ENCODE results near the gene ZNF217.
"Not testable (repeated sequence)": the region's sequence is repeated elsewhere in the genome, so short reads cannot be mapped to it uniquely, and the experiment has no call there.

ZNF217 gene

DNA sequence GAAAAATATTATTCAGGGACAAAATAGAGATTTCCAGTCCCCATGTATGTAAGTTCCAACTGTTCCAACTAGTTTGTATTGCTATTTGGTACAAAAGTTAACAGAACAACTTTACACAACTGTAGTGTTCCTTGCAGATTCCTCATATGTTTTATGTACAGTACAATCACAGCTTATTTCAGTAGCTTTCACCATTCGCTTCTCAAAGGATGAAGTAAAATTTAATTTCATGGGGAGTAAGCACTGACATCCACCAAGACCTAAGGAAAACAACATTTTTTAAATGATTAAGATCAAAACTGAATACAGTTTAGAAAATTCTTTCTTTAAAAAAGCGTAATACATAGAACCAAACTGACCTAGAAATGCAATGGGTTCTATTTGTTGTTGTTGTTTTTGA lies 24.6 kb downstream of the ZNF217 start:
- DNase-seq (ENCODE audit: low read depth): no peak

DNA sequence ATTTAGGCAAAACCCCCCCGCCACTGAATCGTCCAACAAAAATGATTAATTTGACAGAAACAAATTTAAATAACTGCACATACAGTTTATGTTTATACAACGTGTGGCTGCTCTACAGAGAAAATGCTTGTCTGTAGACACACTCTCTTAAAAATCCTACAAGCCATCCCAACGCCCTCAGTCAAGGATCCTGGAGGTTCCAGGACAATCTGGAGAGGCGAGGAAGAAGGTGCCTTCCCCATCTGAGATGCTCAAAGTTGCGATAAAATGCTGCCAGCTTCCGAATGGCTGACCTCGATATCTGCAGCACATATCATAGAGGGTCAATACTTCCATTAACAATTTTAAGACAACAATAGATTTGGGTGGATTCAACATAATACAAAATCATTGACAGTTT lies 25.3 kb downstream of the ZNF217 start:
- no peak for DNase-seq (ENCODE audit: low read depth)

DNA sequence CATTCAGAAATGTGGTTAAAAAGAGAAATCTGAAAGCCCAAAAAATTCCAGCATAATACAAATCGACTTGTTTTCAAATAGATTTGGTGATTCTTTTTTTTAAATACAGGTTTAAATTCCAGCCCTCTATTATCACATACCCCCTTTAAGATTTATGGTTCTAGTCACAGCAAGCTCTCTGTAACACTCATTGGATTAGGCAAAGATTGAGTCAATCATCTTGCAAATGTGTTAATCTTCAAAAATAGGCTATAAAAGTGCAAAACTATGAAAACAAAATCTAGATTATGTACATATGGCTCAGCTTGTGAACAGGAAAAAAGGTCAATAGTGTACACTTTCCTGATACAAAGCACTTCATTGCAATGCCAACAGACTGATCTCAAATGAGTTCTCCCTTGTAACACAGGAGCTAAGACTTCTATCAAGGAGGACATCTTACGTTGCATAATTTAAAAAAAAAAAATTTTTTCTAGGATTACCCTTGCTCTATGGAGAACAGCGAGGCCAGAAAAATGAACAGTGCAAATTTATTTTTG lies 26.2 kb downstream of the ZNF217 start:
- DNase-seq (ENCODE audit: low read depth): no peak

DNA sequence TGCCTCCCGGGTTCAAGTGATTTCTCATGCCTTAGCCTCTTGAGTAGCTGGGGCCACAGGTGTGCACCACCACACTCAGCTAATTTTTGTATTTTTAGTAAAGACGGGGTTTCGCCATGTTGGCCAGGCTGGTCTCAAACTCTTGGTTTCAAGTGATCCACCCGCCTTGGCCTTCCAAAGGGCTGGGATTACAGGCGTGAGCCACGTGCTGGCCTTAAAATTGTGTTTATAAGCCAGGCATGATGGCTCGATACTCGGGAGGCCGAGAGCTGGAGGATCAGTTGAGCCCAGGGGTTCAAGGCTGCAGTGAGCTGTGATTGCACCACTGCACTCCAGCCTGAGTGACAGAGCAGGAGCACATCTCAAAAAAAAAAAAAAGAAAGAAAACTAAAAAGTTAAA lies 27.0 kb downstream of the ZNF217 start:
- DNase-seq (ENCODE audit: low read depth): not testable (repeated sequence)

DNA sequence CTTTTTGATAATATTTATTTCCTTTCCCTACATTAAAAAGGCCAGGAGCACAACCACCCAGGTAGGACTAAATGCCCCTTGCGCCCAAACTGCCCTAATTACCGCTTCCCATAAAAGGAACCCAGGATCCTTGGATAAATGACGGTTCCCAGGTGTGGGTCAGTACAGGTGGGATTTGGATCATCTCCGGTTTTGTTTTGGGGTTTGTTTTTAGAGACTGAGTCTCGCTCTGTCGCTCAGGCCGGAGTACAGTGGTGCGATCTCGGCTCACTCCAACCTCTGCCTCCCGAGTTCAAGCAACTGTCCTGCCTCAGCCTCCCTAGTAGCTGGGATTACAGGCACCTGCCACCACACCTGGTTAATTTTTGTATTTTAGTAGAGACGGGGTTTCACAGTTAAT lies 28.4 kb downstream of the ZNF217 start:
- DNase-seq (ENCODE audit: low read depth): no peak

DNA sequence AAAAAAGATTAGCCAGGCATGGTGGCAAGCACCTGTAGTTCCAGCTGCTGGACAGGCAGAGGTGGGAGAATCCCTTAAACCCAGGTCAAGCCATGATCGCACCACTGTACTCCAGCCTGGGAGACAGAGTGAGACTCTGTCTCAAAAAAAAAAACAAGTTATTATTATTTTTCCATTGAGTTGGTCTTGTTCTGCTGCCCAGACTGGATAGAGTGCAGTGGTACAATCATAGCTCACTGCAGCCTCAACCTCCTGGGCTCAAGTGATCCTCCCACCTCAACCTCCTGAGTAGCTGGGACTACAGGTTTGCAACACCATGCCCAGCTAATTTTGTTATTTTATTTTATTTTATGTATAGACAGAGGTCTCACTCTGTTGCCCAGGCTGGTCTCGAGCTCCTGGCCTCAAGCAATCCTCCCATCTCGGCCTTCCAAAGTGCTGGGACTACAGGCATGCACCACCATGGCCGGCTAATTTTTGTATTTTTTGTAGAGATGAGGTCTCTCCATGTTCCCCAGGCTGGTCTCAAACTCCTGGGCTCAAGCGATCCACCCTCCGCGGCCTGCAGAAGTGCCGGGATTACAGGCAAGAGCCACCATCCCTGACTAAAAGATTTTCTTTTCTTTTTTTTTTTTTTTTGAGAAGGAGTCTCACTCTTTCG lies 31.4 kb downstream of the ZNF217 start:
- DNase-seq (ENCODE audit: low read depth): not testable (repeated sequence)

DNA sequence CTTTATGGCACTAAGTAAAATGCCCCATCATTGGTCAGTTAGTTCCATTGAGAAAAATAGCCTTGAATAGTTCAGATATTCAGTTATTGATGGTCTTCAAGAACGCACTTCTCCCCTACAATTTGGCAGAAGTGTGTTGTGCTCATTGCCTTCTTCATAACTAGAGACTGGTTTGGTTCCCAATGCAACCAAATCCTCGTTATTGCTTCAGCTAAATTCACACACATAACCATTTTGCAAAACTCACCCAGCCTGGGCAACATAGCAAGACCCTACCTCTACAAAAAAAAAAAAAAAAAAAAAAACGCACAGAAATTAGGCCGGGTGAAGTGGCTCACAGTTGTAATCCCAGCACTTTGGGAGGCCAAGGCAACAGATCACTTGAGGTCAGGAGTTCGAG lies 32.1 kb downstream of the ZNF217 start:
- no peak for DNase-seq (ENCODE audit: low read depth)

DNA sequence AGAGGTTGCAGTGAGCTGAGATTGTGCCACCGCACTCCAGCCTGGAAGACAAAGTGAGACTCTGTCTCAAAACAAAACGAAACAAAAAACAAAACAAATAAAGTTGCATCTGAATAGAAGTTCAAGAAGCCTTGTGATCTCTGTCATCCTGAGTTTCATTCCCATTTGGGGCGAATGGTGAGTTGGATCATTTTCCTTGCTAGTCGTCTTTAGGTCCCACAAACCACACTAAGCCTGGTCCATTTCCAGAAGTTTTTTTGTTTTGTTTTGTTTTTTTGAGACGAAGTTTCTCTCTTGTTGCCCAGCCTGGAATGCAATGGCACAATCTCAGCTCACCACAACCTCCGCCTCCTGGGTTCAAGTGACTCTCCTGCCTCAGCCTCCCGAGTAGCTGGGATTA lies 33.8 kb downstream of the ZNF217 start:
- no peak for DNase-seq (ENCODE audit: low read depth)

DNA sequence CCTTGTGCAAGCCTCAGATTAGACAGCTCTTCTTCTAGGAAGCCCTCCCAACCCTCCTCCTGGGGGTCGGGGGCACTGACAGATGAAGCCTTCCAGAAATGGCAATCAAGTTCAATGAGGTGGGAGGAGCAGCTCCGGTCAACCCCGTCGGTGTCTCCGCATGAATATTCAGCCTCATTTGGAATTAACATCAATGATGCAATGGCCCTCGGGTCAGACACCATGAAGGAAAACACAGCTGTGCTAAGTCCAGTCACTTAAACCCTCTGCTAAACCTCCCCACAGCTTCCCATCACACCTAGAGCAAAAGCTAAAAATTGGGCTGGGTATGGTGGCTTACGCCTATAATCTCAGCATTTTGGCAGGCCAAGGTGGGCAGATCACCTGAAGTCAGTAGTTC lies 36.5 kb downstream of the ZNF217 start:
- DNase-seq (ENCODE audit: low read depth): no peak

DNA sequence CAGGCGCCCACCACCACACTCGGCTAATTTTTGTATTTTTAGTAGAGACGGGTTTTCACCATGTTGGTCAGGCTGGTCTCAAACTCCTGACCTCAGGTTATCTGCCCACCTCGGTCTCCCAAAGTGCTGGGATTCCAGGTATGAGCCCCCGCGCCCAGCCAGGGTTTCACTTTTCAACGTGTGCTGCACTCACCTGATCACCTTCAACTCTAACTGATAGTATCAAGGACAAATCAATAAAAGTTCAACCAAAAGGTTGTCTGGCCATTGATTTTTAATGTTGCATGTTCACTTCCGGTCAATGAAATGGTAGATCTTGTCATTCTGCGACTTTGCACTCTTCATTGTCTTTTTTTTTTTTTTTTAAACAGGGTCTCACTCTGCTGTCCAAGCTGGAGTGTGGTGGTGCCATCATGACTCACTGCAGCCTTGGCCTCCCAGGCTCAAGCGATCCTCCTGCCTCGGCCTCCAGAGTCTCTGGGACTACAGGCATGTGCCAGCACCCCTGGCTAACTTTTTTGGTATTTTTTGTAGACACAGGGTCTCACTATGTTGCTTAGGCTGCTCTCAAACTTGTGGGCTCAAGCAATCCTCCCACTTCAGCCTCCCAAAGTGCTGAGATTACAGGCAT lies 37.3 kb downstream of the ZNF217 start:
- DNase-seq (ENCODE audit: low read depth): no peak

DNA sequence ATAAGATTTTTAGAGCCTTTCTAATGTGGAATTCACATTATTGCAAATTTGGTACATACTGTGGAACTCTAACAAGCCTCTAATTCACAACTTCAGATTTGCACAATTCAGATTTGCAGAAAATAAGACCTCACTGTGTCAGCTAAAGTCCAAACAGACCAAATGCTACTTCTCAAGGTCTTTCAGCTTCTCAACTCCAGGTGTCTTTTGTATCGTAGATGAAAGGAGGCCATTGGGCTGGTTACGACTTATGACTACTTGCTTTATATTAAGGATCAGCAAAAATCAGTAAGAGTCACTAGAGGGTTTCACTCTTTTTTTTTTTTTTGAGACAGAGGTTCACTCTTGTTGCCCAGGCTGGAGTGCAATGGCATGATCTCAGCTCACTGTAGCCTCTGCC lies 37.8 kb downstream of the ZNF217 start:
- no peak for DNase-seq (ENCODE audit: low read depth)

DNA sequence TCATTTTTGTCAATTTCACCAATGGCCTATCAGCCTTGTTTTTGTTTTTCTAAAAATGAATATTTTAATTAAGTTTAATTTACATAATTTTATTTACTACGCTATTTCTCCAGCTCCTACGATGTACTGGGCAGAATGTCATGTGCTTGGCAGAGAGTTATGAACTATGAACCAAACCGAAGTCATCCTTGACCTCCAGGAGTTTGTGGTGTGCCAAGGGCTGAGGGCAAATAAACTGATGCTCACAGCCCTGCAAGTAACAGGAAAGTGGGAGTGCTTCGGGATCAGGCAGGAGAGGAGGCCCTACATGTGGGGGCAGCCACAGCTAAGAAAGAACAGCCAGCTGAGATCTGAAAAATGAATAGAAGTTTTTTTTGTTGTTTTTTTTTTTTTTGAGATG lies 38.6 kb downstream of the ZNF217 start:
- no peak for DNase-seq (ENCODE audit: low read depth)

DNA sequence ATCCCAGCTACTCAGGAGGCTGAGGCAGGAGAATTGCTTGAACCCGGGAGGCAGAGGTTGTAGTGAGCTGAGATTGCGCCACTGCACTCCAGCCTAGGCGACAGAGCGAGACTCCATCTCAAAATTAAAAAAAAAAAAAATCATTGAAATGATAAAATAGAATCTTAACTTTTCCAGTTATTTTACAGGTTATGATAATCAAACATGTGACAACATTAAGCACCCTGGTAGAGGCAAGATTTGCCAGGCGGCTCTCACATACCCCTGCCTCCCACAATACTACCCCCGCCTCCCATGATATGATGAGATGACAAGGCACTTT lies 41.1 kb downstream of the ZNF217 start:
- not testable (repeated sequence) for DNase-seq (ENCODE audit: low read depth)

DNA sequence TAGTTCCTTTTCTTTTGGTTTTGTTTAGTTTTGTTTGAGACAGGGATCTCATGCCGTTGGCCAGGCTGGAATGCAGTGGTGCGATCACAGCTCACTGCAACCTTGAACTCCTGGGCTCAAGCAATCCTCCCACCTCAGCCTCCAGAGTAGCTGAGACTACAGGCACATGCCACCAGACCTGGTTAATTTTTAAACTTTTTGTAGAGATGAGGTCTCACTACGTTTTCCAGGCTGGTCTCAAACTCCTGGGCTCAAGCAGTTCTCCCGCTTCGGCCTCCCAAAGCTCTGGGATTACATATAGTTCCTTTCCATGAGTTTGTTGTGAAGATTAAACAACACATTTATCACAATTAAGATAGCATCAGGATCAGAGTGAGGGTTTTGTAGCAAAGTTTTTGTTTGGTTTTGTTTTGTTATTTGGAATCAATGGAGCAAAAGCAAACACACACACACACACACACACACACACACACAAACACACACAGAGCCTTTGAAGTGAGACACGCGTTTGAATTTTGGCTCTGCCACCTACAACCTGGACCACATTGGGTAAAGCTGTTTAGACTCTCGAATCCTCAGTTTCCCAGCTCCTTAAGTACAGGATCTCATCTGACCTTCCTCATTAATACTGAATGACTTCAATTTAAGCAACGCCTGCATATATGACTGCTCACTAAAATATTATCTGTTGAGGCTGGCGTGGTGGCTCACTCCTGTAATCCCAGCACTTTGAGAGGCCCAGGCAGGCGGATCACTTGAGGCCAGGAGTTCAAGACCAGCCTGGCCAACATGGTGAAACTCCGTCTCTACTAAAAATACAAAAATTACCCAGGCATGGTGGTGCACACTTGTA lies 41.7 kb downstream of the ZNF217 start:
- not testable (repeated sequence) for DNase-seq (ENCODE audit: low read depth)

DNA sequence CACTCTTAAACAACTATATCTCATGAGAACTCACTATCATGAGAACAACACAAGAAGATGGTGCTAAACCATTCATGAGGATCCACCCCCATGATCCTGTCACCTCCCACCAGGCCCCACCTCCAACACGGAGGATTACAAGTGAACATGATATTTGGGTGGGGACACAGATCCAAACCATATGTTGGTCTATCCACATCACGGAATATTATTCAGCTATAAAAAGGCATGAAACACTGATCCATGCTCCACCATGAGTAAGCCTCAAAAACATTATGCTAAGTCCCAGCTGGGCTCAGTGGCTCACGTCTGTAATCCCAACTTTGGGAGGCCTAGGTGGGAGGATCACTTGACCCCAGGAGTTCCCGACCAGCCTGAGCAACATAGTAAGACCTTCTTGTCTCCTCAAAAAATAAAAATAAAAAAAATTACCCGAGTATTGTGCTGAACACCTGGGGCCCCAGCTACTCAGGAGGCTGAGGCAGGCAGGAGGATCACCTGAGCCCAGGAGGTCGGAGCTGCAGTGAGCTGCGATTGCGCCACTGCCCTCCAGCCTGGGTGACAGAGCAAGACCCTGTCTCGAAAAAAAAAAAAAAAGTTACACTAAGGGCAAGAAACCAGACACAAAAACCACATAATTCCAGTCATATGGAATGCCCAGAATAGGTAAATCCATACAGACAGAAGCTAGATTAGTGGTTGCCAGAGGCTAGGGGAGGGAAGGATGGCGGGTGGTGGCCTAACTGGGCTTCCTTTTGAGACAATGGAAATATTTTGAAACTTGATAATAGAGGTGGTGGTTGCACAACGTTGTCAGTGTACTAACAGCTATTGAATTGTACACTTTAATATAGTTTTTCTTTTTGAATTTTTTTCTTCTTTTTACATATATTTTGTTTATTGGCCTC lies 43.1 kb downstream of the ZNF217 start:
- DNase-seq (ENCODE audit: low read depth): no peak

DNA sequence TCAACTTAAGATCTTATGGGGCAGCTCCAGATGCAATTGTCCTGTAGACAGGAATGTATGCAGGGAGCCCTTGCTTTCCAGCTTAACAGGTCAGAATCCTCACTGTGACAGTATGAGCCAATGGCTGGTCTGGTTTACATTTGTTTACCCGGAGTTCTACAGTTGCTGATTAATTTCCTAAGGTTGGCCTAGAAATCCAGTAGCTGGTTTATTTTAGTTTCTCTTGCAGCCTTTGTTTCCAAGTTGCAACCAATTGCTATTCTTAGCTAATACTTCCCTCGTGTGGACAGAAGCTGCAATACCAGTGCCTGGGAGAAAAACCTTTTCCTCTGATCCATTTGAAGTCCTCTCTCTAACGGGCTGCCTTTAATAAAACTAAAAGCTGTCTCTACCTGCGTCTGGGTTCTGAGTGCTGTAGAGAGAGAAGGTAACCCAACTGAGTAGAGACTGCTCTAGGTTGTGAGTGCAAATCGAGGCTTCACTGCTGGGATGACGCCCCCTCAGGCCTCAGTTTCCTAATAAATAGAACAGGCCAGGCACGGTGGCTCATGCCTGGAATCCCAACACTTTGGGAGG lies 45.9 kb downstream of the ZNF217 start:
- DNase-seq (ENCODE audit: low read depth): peak; percentile 7

DNA sequence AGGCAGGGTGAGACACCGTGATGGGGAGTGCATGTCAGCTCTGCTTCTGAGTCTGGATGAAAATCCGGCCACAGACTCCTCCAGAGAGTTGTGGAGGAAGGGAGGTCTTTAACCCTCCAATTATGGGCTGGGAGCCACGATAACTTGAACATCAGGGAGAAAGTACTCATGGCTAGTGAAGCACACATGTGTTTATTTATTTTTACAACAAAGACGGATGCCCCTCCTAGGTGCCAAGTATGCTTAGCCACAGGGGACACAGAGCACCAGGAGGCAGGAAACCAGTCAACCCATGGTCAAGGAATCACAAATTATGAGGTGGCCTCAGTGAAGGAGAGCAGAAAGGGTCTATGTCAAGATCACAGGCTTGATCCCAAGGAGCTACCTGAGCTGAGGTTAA lies 54.1 kb downstream of the ZNF217 start:
- DNase-seq (ENCODE audit: low read depth): no peak

DNA sequence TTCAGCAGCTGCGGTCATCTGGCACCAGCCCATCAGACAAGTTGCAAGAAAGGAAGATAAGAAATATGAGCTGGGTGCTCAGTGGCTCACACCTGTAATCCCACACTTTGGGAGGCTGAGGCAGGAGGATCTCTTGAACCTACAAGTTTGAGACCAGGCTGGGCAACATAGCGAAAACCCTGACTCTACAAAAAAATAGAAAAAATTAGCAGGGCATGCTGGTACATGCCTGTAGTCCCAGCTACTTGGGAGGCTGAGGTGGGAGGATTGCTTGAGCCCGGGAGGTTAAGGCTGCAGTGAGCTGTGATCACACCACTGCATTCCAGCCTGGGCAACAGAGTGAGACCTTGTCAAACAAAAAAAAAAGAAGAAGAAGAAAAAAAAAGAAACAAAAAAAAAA lies 57.3 kb downstream of the ZNF217 start:
- DNase-seq (ENCODE audit: low read depth): not testable (repeated sequence)

DNA sequence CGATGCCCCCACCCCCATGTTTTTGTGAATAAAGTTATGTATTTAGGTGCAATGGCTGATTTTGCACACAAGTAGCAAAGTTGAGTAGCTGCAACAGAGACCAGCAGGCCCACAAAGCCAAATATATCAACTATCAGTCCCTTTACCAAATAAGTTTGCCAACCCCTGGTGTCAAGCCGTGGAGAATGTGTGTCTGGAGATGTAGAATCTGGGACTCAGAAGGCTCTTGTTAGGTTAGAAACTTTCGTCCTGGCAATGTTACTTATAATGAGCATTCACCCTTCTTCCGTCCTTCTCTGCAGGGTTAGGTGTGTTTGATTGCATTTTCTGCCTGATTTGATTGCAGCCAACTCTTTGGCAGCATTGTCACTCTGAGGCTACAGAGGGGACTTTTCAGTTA lies 57.8 kb downstream of the ZNF217 start:
- no peak for DNase-seq (ENCODE audit: low read depth)

DNA sequence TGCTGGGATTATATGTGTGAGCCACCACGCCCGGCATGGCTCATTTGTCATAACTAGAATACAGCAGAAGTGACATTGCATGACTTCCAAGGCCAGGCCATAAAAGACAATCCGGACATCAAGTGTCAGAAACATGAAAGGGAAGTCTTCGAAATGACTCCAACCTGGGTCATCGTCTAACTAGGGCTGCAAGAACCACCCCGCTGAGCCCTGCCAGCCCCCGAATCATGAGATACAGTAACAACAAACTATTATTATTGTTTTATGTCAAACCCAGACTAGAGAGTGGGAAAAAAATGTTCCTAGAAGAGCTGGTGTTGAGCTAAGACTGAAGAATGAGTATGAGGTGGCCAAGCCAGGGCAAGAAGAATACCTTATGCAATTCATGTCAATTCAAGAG lies 59.6 kb downstream of the ZNF217 start:
- DNase-seq (ENCODE audit: low read depth): no peak

DNA sequence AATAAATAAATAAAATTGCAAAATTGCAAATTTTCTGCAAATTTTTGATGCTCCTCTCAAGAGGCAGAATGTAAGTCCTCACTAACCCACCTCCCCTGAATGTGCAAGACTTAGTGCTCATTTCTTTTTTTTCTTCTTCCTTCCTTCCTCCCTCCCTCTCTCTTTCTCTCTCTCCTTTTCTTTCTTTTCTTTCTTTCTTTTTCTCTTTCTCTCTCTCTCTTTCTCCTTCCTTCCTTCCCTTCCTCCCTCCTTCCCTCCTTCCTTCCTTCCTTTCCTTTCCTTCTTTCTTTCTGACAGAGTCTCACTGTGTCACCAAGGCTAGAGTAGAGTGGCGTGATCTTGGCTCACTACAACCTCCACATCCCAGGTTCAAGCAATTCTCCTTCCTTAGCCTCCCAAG lies 60.1 kb downstream of the ZNF217 start:
- DNase-seq (ENCODE audit: low read depth): no peak
